Ectodermal cell (in vitro differentiated cells): Measurements from ENCODE around the gene TBC1D22A.
"Not testable (repeated sequence)": the region's sequence is repeated elsewhere in the genome, so short reads cannot be mapped to it uniquely, and the experiment has no call there.

ENCODE experiments used
- H3K27ac ChIP-seq: 2 replicates; pipeline ENCODE4 v1.7.0; 2013; ENCODE audit warnings: mild to moderate bottlenecking, low read depth, low read length; ENCODE audit not compliant: insufficient read depth, poor library complexity, severe bottlenecking
- H3K27me3 ChIP-seq: 2 replicates; pipeline ENCODE4 v1.7.0; 2013; ENCODE audit warnings: mild to moderate bottlenecking, low read length; ENCODE audit not compliant: insufficient read depth, control insufficient read depth, poor library complexity, severe bottlenecking
- H3K36me3 ChIP-seq: one replicate; pipeline ENCODE4 v1.7.0; 2013; ENCODE audit warnings: low read length; ENCODE audit not compliant: control insufficient read depth, insufficient read depth
- H3K4me1 ChIP-seq: one replicate; pipeline ENCODE4 v1.7.0; 2013; ENCODE audit warnings: low read length; ENCODE audit not compliant: control insufficient read depth, insufficient read depth
- H3K4me3 ChIP-seq: 2 replicates; pipeline ENCODE4 v1.7.0; 2013; ENCODE audit warnings: low read depth, low read length, control low read depth; ENCODE audit not compliant: insufficient read depth
- H3K9me3 ChIP-seq: 2 replicates; pipeline ENCODE4 v1.7.0; 2013; ENCODE audit warnings: mild to moderate bottlenecking, low read length, moderate library complexity; ENCODE audit not compliant: control insufficient read depth
- WGBS, 2 experiments: methylation state at CpG; one replicate each; pipeline ENCODE4 v1.1.7; 2013; ENCODE audit warnings: missing lambda C conversion rate in 2 of 2; 5-methylcytosine and 5-hydroxymethylcytosine counted together

TBC1D22A gene

GRCh38 chr22:47168900-47169800 lies 406.7 kb downstream of the TBC1D22A start:
- H3K4me3 ChIP-seq: no peak overlapping the region
- no peaks in the 10 kb centered on the region for H3K9me3 ChIP-seq
- peaks cover 4% of the 10 kb centered on the region for H3K36me3 ChIP-seq
- no peak overlapping the region for H3K27ac ChIP-seq
- peaks cover 12% of the 10 kb centered on the region for H3K4me1 ChIP-seq
- WGBS, 2 experiments: 90 to 91% methylated on average over 25 of the region's 25 CpGs
- no peaks in the 10 kb centered on the region for H3K27me3 ChIP-seq

- H3K4me3 ChIP-seq: no peak overlapping the region
- WGBS, 2 experiments: 93 to 96% methylated on average over 9 of the region's 9 CpGs
- H3K27ac ChIP-seq: no peak overlapping the region
- H3K27me3 ChIP-seq: no peaks in the 10 kb centered on the region
- H3K9me3 ChIP-seq: no peaks in the 10 kb centered on the region
- peaks cover 4% of the 10 kb centered on the region for H3K36me3 ChIP-seq
- peaks cover 5% of the 10 kb centered on the region for H3K4me1 ChIP-seq
Measured at GRCh38 chr22:47169801-47170140, 407.3 kb downstream of the TBC1D22A start.

- H3K9me3 ChIP-seq, H3K4me1 ChIP-seq, H3K27ac ChIP-seq, H3K27me3 ChIP-seq, H3K4me3 ChIP-seq, H3K36me3 ChIP-seq: not testable (repeated sequence)
- 95% methylated on average over 21 of the region's 21 CpGs for WGBS, 2 experiments
Measured at GRCh38 chr22:47170511-47171440, 408.3 kb downstream of the TBC1D22A start.

GRCh38 chr22:47171441-47172221 lies 409.2 kb downstream of the TBC1D22A start:
- Histone ChIP-seq H3K27ac (no peak overlapping the region), H3K4me3 (no peak overlapping the region), H3K9me3 (no peaks in the 10 kb centered on the region), H3K36me3 (peaks cover 4% of the 10 kb centered on the region), H3K4me1 (no peaks in the 10 kb centered on the region), H3K27me3 (no peaks in the 10 kb centered on the region)
- 94 to 95% methylated on average over 20 of the region's 20 CpGs for WGBS, 2 experiments

GRCh38 chr22:47172771-47173534 lies 410.5 kb downstream of the TBC1D22A start:
- Histone ChIP-seq H3K9me3 (no peaks in the 10 kb centered on the region), H3K36me3 (no peaks in the 10 kb centered on the region)

GRCh38 chr22:47173535-47174021 lies 411.1 kb downstream of the TBC1D22A start:
- 87 to 88% methylated on average over 17 of the region's 17 CpGs for WGBS, 2 experiments
- Histone ChIP-seq H3K27ac (no peak overlapping the region), H3K4me1 (no peaks in the 10 kb centered on the region), H3K36me3 (no peaks in the 10 kb centered on the region), H3K27me3 (no peaks in the 10 kb centered on the region), H3K9me3 (no peaks in the 10 kb centered on the region), H3K4me3 (no peak overlapping the region)

More at GRCh38 chr22:47172771-47173534, 410.5 kb downstream of the TBC1D22A start:
- Histone ChIP-seq H3K27me3 (no peaks in the 10 kb centered on the region), H3K4me1 (no peaks in the 10 kb centered on the region), H3K4me3 (no peak overlapping the region), H3K27ac (no peak overlapping the region)
- whole genome bisulfite sequencing, 2 experiments: 94 to 95% methylated on average over 21 of the region's 21 CpGs

GRCh38 chr22:47174096-47174495 lies 411.6 kb downstream of the TBC1D22A start:
- H3K9me3 ChIP-seq: no peaks in the 10 kb centered on the region
- H3K27ac ChIP-seq: no peak overlapping the region
- H3K4me1 ChIP-seq: no peaks in the 10 kb centered on the region
- H3K27me3 ChIP-seq: no peaks in the 10 kb centered on the region
- no peak overlapping the region for H3K4me3 ChIP-seq
- H3K36me3 ChIP-seq: no peaks in the 10 kb centered on the region
- WGBS, 2 experiments: 93 to 95% methylated on average over 21 of the region's 21 CpGs

GRCh38 chr22:47174671-47175112 lies 412.2 kb downstream of the TBC1D22A start:
- Histone ChIP-seq H3K27ac (no peak overlapping the region), H3K4me3 (no peak overlapping the region), H3K9me3 (no peaks in the 10 kb centered on the region), H3K4me1 (no peaks in the 10 kb centered on the region), H3K36me3 (no peaks in the 10 kb centered on the region), H3K27me3 (no peaks in the 10 kb centered on the region)
- 88 to 89% methylated on average over 14 of the region's 14 CpGs for WGBS, 2 experiments
